Hematopoietic multipotent progenitor cell treated with erythropoietin and hydrocortisone succinate and interleukin-3 and kit ligand, for 6 days (in vitro differentiated cells): ENCODE results near the gene ATAT1.
"Not testable (repeated sequence)": the region's sequence is repeated elsewhere in the genome, so short reads cannot be mapped to it uniquely, and the experiment has no call there.

Experiments used
- DNase-seq: peaks from one replicate; pipeline ENCODE4 v3.0.0-alpha.2; 2015

ATAT1 gene

GRCh38 chr6:30651143-30651542 lies 24.5 kb downstream of the ATAT1 start:
- no peak for DNase-seq

GRCh38 chr6:30654798-30655742 lies 28.4 kb downstream of the ATAT1 start:
- no peak for DNase-seq

- no peak for DNase-seq
Measured at GRCh38 chr6:30655743-30656094, 29.0 kb downstream of the ATAT1 start.

GRCh38 chr6:30656513-30656912 lies 29.8 kb downstream of the ATAT1 start:
- DNase-seq = no peak

GRCh38 chr6:30657454-30657853 lies 30.8 kb downstream of the ATAT1 start:
- no peak for DNase-seq

GRCh38 chr6:30657922-30658321 lies 31.2 kb downstream of the ATAT1 start:
- not testable (repeated sequence) for DNase-seq

GRCh38 chr6:30664994-30665767 lies 38.5 kb downstream of the ATAT1 start:
- no peak for DNase-seq

- not testable (repeated sequence) for DNase-seq
Measured at GRCh38 chr6:30666300-30666699, 39.6 kb downstream of the ATAT1 start.

- peak; percentile 28 for DNase-seq
Measured at GRCh38 chr6:30670760-30671527, 44.3 kb downstream of the ATAT1 start.

GRCh38 chr6:30672445-30673253 lies 46.0 kb downstream of the ATAT1 start, which contains the start of gene DHX16:
TSS of gene DHX16 (minus strand) at chr6:30673006. CDS start at chr6:30672841, 165 bp downstream.
- peak; percentile 99 for DNase-seq

- peak; percentile 35 for DNase-seq
Measured at GRCh38 chr6:30676660-30677285, 50.1 kb downstream of the ATAT1 start.

GRCh38 chr6:30678964-30679726 lies 52.5 kb downstream of the ATAT1 start:
- peak; percentile 89 for DNase-seq

GRCh38 chr6:30679765-30680535 lies 53.3 kb downstream of the ATAT1 start:
- no peak for DNase-seq

GRCh38 chr6:30681766-30682142 lies 55.1 kb downstream of the ATAT1 start:
- peak; percentile 14 for DNase-seq

GRCh38 chr6:30682143-30683117 lies 55.8 kb downstream of the ATAT1 start:
- DNase-seq = peak; percentile 93

- no peak for DNase-seq
Measured at GRCh38 chr6:30683183-30683979, 56.7 kb downstream of the ATAT1 start.

GRCh38 chr6:30683980-30684338 lies 57.3 kb downstream of the ATAT1 start:
- peak; percentile 41 for DNase-seq
